ENCODE results near the gene TPD52L2.
A peak's percentile ranks its signal among the peaks of the same experiment; 100 is the strongest.

TPD52L2 gene

GRCh38 chr20:63830841-63831588 is 34.1 kb upstream of the TPD52L2 start, which contains the start of gene ZBTB46:
Gene ZBTB46 (minus strand): TSS chr20:63831264. CDS start chr20:63790757, 40,507 bp downstream.
- no peak within 1 kb of the TSS for H3K27ac ChIP-seq (replicated peaks)
- peaks cover 29% of the 10 kb centered on the region for H3K27me3 ChIP-seq (ENCODE audit: insufficient read depth, poor library complexity, severe bottlenecking)
- peak within 1 kb of the TSS; percentile 25 for H3K4me3 ChIP-seq (replicated peaks; ENCODE audit: insufficient read depth, low read length)
- no peak for DNase-seq (ENCODE audit: low read depth in 1 of 2, low spot score in 1 of 2)
- TF ChIP-seq REST (IDR thresholded peaks at IDR 0.05; ENCODE audit: insufficient replicate concordance, low read depth) = no peak
- TF ChIP-seq SPI1 (IDR thresholded peaks at IDR 0.05; ENCODE audit: borderline replicate concordance, low read depth) = no peak
- TF ChIP-seq CTCF (IDR thresholded peaks at IDR 0.05; ENCODE audit: insufficient read depth, low read length) = no peak
- TF ChIP-seq POLR2AphosphoS5 (IDR thresholded peaks at IDR 0.05; ENCODE audit: low read depth) = no peak
- no peak for TF ChIP-seq GABPA (IDR thresholded peaks at IDR 0.05; ENCODE audit: low read depth)

- no peak for TF ChIP-seq GABPA (IDR thresholded peaks at IDR 0.05; ENCODE audit: low read depth)
- TF ChIP-seq CTCF (IDR thresholded peaks at IDR 0.05; ENCODE audit: insufficient read depth, low read length) = no peak
- TF ChIP-seq POLR2AphosphoS5 (IDR thresholded peaks at IDR 0.05; ENCODE audit: low read depth) = no peak
- Histone ChIP-seq H3K27ac (replicated peaks) (no peak overlapping the region), H3K27me3 (ENCODE audit: insufficient read depth, poor library complexity, severe bottlenecking) (peaks cover 29% of the 10 kb centered on the region), H3K4me3 (replicated peaks; ENCODE audit: insufficient read depth, low read length) (peak overlapping the region; percentile 25)
- no peak for DNase-seq (ENCODE audit: low read depth in 1 of 2, low spot score in 1 of 2)
These were observed 33.5 kb upstream of the TPD52L2 start for GRCh38 chr20:63831646-63831992.

GRCh38 chr20:63831993-63832686 is 32.9 kb upstream of the TPD52L2 start:
- Histone ChIP-seq H3K27me3 (ENCODE audit: insufficient read depth, poor library complexity, severe bottlenecking) (peaks cover 29% of the 10 kb centered on the region), H3K4me3 (replicated peaks; ENCODE audit: insufficient read depth, low read length) (0 out of 2 replicates have a peak overlapping the region, but pooled peaks have one; percentile 4), H3K27ac (replicated peaks) (no peak overlapping the region)
- TF ChIP-seq GABPA (IDR thresholded peaks at IDR 0.05; ENCODE audit: low read depth) = no peak
- TF ChIP-seq POLR2AphosphoS5 (IDR thresholded peaks at IDR 0.05; ENCODE audit: low read depth) = no peak
- TF ChIP-seq SPI1 (IDR thresholded peaks at IDR 0.05; ENCODE audit: borderline replicate concordance, low read depth) = no peak
- no peak for TF ChIP-seq CTCF (IDR thresholded peaks at IDR 0.05; ENCODE audit: insufficient read depth, low read length)
- TF ChIP-seq REST (IDR thresholded peaks at IDR 0.05; ENCODE audit: insufficient replicate concordance, low read depth) = no peak
- no peak for DNase-seq (ENCODE audit: low read depth in 1 of 2, low spot score in 1 of 2)

All from HL-60 (cell line).